ENCODE measurements around the gene RPS6KA2.
"Not testable (repeated sequence)": the region's sequence is repeated elsewhere in the genome, so short reads cannot be mapped to it uniquely, and the experiment has no call there.

Gene RPS6KA2

DNA sequence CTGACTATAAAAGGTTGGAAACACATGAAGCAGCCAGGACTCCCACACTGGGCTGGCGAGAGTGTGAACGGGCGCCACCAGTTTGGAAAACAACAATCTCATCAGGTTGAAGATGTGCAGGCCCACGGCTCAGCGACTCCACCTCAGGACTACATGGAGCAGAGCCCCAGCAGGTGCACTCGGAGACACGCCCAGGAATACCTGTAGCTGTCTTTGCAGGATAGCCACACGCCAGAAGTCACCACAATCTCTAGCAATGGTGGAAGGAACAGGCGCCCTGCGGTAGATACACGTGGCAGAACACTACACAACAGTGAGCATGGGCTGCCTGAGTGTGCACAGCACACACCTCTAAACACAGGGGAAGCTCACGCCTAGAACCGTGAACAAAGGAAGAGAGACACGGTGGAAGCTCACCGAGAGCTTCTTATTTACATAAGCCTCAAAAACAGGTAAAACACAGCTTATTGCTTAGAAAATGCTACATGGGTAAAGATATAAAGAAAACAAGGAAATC is 28.7 kb upstream of the RPS6KA2 start:
- no peak for DNase-seq

DNA sequence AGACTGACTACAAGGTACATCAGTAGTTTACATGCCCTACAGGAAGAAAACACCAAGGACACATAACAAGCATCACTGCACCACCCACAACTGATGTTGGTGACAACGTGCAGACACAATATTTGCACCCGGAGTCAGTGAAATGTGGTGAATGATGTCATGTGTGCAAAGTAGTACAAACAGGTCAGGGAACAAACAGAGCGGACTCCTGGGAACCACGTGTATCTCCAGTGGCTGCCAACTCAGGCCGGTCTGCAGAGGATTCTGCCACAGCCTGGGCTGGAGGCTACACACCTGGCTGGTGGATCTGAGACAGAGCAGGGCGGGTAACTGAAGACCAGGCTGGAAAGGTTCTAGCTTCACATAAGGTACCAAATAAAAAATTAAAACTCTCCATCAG is 28.2 kb upstream of the RPS6KA2 start:
- no peak for DNase-seq

DNA sequence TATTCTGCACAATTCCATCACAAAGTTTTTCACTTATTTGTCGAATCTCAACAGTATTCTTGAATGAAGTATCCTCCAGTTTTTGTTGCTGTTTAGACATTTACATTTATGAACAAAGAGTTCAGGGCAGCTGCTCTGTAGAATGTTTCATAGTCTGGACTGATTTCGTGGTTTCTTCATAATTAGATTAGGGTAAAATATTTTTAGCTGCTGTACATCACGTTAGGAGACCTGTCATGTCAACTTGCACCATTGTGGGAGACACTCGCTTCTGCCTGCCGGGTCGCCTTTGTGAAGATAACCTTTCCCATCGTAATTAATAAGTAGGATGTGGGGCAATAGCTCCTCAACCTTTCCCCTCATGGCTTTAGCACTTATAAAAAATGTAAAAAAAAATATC is 27.5 kb upstream of the RPS6KA2 start:
- DNase-seq = no peak

DNA sequence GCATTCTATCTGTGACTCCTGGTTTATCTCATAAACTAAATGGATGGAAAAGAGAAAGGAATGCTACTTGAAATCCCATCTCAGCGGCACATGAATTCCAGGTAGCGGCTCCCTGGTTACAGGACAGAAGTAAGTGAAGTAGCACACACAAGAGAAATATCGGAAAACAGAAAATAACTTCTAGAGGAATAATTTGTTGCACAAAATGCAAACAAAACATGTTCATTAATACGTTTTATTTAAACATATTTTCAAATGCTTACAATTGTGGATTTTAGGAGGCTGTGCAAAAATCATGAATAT is 26.5 kb upstream of the RPS6KA2 start:
- no peak for DNase-seq

DNA sequence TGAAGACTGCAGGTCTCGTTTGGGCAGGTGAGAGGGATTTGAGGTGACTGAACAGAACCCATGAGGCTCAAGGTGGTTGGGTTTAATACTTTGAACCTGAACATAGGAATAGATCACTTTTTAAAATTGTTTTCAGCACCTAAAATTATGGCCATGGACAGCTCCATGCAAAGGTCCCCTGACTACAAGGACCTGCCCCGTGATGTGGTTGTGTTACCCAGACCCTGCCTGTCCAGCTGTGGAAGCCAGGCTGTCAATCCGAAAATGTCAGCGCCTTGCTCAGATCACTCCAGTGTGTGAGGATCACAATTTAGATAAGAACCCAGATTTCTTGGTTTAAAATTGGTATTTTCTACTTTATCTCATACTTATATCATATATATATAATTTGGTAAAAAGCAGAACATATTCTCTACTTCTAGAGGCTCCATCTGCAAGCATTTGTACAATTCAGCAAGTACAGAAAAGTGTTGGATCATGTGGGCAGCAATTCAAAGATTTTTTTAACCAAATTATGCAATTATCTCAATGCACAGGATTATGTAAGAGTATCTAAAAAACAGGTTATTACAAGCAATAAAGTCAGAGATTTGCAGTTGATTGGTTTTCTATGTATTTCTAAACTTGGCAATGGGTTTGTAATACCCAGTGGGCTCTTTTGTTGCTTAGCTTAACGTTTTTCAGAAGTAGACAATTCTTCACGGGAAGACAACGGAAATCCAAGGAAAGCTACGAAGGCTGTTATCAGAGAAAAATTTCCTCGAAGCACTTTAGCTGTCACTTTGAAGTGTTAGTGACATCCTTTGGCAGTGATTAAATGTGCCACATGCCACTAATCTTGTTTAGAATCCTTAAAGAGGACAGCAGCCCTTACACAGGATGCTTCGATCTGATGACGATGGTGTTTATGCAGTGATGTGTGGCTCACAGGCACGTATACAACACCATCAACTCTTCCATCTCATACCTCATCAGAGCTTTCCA is 24.1 kb upstream of the RPS6KA2 start:
- DNase-seq = no peak

DNA sequence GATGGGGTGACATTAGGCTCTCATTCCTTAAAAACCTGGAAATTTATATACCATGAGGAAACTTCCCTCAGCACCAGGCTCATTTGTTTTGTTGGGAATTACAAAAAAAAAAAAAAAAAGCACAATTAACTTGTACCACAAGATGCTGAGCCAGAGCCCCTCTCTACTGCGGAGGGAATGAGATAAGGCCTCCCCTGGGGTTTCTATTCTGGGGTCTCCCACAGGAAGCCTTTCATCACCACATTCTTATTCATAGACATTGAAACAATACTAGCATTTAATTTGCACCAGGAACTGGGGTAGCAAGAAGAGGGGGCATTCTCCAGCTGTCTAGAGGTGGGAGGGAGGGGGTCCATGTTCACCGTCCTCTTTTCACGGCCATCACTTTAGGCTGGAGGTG is 23.0 kb upstream of the RPS6KA2 start:
- no peak for DNase-seq

DNA sequence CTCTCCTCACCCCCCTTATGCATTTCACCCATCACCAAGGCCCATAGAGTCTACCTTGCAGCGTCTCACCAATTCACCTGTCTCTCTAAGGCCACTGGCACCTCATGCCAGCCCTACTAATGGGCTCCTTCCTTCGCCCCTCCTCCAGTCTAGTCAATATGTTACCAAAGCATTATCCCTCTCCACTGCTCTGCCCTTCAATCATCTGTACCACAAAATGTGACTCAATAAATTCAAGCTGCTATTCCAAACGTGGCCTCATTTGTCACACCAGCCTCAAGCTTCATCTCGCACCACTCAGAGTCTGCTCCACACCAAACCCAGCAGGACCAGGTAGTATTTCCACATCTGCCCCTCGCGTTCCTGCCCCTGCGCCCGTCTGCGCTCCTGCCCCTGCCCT is 21.8 kb upstream of the RPS6KA2 start:
- DNase-seq = no peak

DNA sequence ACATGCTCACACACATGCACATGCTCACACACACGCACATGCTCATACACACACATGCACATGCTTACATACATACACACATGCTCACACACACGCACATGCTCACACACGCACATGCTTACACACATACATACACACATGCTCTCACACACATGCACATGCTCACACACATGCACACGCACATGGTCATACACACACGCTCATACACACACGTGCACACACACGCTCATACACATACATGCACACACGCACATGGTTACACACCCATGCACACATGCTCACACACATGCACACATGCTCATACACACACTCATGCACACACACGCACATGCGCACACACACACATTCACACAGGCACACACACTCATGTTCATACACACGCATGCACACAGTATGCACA is 20.8 kb upstream of the RPS6KA2 start:
- no peak for DNase-seq

DNA sequence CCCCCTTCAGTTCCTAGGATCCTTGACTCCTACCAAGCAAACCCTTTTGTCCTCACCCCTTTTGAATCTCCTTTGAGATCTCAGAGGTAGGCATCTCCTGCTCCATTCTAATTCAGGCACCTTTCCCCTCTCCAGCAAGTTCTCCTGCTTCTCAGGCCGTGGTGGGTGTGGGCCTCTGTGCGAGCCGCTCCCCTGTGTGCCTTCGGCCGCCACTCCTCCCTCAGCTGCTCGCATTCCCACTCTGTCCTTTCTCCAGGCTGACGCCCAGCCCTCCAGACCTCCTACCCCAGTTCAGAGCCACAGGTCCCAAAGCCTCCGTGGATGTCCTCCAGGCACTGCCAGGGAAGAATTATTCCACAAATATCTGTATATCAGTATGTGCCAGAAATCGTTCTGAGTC is 19.7 kb upstream of the RPS6KA2 start:
- no peak for DNase-seq

DNA sequence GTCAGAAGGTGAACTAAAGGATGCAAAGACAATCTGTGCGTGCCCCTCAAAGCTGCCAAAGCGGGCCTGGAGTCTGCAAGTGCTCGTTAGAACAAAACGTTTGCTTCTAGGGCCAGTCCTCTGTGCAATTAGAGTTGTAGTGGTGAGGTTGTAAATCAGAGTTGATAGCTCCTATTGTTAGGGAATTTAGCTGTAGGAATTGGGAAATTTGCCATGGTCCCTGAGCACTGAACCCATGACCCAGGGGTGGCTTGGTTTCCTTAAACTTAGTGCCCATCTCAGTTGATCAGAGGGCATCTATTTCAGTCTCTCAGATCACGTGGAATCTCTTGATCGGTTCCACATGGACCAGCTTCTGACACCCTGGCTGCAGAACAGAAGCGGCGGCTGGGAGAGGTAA is 18.8 kb upstream of the RPS6KA2 start:
- DNase-seq = no peak

DNA sequence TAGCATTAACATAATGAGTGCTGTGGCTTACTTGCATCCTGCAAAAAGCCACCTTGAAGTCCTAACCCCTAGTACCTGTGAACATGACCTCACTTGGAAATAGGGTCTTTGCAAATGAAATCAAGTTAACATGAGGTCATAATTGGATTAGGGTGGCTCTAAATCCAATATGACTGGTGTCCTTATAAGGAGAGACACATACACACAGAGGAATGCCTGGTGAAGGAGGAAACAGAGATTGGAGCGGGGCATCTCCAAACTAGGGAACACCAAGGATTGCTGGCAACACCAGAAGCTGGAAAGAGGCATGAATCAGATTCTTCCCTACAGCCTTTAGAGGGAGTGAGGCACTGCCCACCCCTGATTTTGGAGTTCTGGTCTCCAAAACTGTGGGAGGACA is 17.6 kb upstream of the RPS6KA2 start:
- no peak for DNase-seq

DNA sequence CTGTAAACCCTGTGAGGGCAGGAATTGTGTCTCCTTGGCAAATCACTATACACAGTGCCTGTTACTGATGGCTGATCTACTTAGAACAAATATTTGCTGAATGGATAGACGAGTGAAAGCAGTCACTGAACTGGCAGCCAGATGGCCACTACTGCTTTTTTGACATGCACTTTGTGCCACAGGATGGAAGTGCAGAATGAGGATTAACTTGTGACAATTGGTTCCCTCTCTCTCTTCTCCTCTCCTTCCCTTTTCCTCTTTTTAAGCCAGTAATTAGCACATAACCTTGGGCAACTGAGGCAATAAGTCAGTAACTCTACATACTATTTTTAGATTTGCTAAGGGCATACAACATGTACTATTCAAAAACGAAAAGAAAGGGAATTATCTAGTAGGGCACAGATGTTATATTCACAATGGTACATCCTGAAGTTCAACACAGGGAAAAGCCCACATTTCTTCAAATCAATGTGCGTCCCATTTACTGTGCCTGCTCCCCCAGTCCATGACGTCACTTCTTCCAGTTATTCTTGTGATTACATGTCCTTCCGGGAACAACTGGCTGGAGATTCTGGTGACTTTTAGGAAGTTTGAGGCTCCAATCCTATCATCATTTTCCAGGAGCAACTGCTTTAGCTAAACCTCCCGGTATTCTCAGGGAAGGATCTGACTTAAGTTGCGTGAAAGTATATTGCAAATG is 17.0 kb upstream of the RPS6KA2 start:
- no peak for DNase-seq

DNA sequence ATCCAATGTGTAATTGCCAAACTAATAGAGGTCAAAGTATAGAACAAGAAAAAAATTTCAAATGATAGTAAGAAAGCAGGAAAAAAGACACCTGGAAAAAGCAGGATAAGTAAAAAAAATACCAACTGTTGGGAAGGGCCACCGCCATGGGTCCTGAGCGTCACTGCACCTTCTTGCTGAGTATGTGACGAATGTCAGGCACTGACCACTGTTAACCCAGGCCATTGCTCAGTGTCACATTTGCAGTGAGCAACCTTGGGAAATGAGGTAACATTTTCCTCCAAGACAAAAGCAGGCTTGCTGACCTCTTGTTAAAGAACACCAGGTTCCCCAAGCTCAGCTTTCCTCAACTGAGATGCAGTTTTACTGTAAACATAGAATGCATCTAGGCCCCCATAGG is 15.6 kb upstream of the RPS6KA2 start:
- no peak for DNase-seq

DNA sequence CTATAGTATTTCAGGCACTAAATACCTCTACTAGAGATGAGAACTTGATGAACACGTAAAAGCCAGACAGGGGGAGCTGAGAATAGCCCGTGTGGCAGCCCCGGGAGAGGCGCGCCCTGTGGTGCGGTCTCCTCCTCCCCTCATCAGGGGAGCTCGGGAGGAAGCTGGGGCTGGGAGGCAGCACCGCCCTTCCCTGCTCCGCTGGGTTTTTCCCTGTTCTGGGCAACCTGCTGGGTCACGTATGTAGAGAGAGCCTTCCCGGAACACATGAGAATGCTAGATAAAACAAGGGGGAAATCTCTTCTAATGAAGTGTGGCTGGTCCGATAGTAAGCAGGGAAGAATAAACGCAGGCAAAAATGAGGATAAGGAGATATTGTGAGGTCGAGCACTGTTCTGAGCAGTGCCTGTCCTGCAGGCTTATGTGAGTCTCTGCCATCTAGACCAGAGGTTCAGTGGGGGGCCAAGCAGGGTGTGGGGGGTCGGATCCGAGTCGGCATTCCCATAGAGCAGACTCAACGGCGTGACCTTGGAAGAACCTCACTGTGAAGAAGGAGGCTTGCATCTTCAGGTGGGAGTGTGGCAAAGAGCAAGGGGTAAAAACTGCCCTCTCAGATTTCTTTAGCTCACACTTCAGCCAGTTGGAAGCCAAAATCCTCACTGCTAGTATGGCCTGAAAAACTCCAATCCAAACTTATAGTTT is 13.4 kb upstream of the RPS6KA2 start:
- peak; percentile 0 for DNase-seq

DNA sequence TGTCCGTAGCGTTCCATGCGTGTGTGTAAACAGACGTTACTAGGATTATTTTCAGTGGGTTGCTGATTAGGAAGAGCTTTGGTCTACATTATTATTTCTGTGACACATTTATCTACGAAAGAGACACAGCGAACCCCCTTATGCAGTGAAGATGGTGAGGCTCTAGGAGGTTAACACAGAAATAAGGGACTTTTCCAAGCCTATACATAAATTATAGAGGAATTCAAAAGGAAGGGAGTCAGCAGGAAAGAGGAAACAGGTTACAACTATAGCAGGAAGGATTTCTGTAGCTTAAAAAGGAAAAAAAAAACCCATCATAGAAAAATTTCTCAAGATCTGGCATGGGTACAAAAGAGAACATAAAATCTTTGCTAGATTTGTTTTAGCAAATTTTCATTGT is 12.9 kb upstream of the RPS6KA2 start:
- no peak for DNase-seq

DNA sequence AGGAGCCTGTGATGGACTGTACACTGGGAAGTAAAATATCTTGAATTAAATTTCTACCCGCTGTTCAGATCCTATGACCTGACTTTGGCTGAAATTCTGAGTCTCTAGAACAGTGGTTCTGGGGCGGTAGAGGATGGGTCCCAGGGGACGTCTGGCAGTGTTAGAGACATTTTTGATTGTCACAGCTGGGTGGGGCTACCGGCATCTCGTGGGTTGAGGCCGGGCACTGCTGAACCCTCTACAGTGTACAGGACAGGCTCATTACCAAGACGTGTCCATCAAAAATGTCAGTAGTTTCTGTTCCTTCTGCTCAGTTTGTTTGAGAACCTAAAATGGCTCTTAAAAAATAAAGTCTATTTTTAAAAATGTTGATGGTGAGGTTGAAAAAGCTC is 11.5 kb upstream of the RPS6KA2 start:
- no peak for DNase-seq

DNA sequence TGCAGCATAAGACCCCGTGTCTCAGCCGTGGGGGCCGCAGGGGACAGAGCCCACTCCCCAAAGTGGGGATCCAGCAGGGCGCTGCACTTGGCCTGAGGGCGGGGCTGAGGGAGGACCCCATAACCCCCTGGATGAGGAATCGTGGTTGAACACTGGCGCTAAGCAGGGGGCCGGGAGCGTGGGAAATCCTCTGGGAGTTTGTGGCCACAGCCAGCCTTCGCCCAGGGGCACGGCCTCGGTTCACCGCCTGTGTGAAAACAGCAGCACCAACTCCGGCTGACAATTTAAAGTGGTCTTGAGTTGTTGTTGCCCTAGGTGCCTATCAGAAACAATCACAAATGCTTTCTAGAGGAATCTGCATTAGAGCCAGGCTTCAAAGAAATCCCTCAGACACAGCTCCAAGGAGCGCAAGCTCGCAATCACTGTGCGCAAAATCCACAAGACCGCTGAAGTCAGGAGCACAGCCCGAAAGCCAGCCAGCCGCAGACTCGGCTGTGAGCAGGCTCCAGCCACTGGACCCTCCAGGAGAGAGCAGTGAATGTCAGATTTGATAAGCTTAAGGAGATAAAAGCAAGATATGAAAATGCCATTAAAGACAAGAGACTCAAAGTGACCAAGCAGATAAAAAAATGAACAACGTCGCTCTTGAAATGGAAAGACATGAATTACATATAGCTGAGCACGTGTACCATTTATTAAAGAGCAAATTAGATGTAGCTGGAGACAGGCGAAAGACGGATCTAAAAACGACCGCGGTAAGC is 10.9 kb upstream of the RPS6KA2 start:
- no peak for DNase-seq

DNA sequence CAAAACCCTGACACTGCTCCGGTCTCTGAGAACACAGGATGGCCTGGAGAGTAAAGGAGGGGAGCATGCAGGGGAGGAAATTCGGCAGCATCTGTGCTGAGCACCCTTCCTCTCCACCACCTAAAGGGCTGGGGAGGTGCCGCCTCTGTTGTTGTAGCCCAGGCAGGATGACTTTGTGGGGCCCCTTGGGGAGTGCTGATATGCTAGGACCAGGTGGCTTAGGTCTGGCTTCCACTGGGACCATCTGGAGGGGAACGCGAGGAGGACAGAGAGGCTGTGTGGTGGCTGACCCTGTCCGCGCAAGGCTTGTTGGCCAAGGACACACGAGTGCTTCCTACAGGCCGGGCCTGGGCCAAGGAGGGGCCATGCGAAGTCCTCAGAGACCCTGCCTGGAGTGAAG is 9.9 kb upstream of the RPS6KA2 start:
- DNase-seq = no peak

DNA sequence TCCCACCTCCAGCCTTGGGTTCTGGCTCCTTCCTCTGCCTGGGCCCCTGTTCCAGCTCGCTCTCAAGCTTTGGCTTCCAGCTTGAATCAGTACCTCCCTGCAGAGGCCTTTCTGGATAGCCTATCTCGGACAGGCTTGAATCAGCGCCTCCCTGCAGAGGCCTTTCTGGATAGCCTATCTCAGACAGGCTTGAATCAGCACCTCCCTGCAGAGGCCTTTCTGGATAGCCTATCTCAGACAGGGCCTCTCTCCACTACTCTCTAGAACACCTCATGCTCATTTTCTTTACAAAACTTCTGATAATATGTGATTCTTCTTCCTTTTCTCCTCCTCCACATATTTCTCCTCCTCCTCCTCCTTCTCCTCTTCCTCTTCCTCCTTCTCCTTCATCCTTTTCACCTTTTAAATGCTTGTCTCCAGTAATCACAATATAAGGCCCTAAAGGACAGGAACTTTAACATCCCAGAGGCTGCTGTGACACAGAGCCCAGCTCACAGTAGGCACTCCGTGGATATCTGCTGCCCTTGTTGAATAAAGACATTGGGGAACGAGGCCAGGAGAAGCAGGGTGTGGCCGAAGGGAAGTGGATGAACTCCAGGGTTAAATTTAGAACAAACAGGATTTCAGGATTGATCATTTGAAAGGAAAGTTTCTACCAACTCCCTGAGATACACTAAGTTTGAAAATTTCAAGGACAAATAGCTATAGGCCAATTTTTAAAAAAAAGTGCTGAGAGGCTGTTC is 9.3 kb upstream of the RPS6KA2 start:
- DNase-seq = no peak

DNA sequence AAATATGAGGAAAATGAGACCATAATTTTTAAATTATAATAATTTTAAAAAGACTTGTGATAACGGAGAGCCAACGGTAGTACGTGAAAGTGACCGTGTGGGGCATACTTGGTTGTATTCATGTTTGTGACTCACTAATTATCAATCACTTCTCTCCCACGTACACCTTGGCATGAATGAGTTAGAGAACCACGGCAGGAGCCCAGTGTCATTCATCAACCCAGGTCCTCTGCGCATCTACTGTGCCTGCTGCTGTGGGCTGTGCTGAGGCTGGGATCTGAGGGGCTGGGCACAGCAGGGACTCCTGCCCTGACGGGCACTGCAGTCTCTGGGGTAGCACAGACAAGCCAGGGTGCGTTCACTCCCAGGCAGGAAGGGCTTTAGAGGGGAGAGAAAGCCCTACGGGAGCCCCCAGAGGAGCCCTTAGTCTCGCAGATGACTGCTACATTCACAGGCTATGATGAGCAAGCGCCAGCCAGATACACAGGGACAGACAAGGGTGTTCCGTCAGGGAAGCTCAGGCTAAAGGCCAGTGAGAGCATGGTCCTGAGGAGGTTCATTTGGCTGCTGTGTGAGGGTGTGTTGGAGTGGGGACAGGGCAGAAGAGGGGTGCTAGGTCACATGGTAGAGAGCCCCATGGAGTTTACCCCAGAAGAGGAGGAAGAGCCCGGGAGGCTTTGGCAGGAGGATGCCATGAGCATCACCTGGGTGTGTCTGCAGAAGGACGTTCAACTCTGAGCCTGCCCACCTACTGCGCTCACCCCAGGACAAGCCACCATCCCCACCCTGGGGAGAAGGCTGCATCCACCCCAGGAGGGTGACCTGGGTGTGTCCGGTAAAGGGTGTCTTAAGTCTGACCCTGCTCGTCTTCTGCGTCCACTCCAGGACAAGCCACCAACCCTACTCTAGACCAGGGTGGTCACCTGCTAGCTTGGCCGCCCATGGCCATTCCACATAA is 8.2 kb upstream of the RPS6KA2 start:
- DNase-seq = no peak

DNA sequence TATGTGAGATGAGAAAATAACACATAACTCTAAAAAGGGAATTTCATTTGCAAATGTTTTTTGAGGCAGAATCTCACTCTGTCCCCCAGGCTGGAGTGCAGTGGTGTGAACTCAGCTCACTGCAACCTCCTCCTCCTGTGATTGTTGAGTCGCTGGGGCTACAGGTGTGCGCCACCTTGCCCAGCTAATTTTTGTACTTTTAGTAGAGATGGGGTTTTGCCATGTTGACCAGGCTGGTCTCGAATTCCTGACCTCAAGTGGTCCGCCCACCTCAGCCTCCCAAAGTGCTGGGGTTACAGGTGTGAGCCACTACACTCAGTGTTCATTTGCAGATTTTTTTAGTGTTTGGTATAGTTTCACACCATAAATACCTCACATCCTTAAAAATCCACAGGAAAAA is 7.5 kb upstream of the RPS6KA2 start:
- DNase-seq = not testable (repeated sequence)
